Mucosa of stomach (tissue), 1 donor: ENCODE measurements around the gene VIPAS39.

ENCODE experiments used
- H3K27me3 ChIP-seq: one replicate; pipeline ENCODE4 v1.7.0; 2013; ENCODE audit warnings: mild to moderate bottlenecking, low read length; ENCODE audit not compliant: control insufficient read depth, insufficient read depth
- H3K36me3 ChIP-seq: one replicate; pipeline ENCODE4 v1.7.0; 2013; ENCODE audit warnings: low read length; ENCODE audit not compliant: control insufficient read depth, insufficient read depth
- H3K4me1 ChIP-seq: one replicate; pipeline ENCODE4 v1.7.0; 2013; ENCODE audit warnings: mild to moderate bottlenecking, low read length; ENCODE audit not compliant: control insufficient read depth, insufficient read depth
- H3K4me3 ChIP-seq: one replicate; pipeline ENCODE4 v1.7.0; 2013; ENCODE audit warnings: low read length
- H3K9ac ChIP-seq: one replicate; pipeline ENCODE4 v1.7.0; 2013; ENCODE audit warnings: mild to moderate bottlenecking, low read length, moderate library complexity
- H3K9me3 ChIP-seq: one replicate; pipeline ENCODE4 v1.7.0; 2013; ENCODE audit warnings: mild to moderate bottlenecking, low read length, moderate library complexity; ENCODE audit not compliant: control insufficient read depth
- donor health status: Pancreatic carcinoma.

The VIPAS39 gene

DNA sequence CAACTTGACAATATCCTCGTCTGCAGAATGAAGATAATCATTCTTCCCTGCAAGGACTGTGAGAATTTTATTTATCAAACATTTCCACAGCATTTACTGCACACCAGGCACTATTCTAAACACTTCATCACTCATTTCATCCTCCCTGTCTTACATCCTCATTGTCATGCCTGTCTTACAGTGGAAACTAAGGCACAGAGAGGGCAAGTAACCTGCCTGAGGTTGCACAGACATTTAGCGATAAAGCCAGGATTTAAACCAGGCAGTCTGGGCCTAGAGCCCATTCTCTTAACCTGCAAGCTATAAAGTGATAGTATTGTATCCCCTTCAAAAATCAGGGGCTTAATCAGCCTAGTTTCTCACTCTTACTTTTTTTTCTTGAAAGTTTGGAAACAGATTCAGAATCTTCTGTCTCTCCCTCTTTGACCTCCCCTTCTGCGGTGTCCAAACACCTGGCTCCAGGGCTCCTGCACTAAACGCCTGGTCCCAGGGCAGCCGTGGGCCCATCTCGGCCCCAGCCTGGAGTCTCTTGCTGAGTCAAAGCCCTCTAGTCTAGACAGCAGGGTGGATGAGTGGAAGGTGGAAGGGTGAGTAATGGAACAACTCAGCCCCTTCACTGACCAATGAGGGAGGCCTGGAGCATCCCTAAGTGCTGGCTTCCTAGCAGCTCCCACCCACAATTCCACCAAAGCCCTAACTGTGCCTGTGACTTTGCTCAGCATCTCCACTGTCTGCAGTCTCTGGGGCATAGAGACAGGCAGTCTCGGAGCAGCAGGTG is 28.7 kb upstream of the VIPAS39 start:
- Histone ChIP-seq H3K9me3 (no peaks in the 10 kb centered on the region), H3K9ac (no peak overlapping the region), H3K4me3 (no peak overlapping the region), H3K36me3 (no peaks in the 10 kb centered on the region), H3K4me1 (no peaks in the 10 kb centered on the region), H3K27me3 (no peaks in the 10 kb centered on the region)

- H3K9me3 ChIP-seq = no peaks in the 10 kb centered on the region
- H3K36me3 ChIP-seq = no peaks in the 10 kb centered on the region
- no peak overlapping the region for H3K4me3 ChIP-seq
- H3K27me3 ChIP-seq = no peaks in the 10 kb centered on the region
- H3K9ac ChIP-seq = no peak overlapping the region
- no peaks in the 10 kb centered on the region for H3K4me1 ChIP-seq
These were observed 27.9 kb upstream of the VIPAS39 start for GRCh38 chr14:77485256-77485655.

DNA sequence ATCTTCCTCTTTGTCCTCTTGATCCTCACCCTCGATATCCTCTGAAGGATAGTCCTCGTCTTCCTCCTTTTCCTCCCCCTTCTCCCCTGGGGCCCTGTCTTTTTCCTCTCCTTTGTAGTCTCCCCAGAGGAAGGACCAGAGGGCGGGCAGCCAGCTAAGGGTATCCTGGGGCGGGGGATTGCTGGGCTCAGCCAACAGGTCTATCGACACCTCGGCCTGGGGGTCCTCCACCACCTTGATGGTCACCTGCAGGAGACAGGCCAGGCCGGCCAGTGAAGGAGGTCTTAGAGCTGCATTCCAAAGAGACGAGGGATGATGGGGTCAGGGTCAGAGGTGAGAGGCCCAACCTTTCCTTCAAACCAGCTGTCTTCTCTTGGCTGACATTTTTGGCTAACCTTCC is 25.0 kb upstream of the VIPAS39 start:
- Histone ChIP-seq H3K4me1 (no peaks in the 10 kb centered on the region), H3K27me3 (peaks cover 4% of the 10 kb centered on the region), H3K9ac (no peak overlapping the region), H3K4me3 (no peak overlapping the region), H3K36me3 (no peaks in the 10 kb centered on the region), H3K9me3 (no peaks in the 10 kb centered on the region)

DNA sequence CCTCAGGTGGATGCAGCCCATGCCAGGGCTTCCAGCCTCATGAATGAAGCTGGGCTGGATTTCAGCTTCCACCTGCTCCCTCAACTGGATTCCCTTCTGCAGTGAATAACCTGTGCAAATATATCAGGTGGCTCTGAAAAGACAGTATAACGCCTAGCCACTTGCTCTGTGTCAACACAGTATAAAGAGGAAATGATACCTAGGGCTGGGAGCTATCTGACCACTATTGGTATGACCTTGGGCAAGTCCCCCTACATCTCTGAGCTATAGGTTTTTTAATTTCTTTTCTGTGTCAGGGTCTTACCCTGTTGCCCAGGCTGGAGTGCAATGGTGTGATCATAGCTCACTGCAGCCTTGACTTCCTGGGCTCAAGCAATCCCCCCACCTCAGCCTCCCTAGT is 21.4 kb upstream of the VIPAS39 start:
- Histone ChIP-seq H3K9ac (no peak overlapping the region), H3K9me3 (no peaks in the 10 kb centered on the region), H3K4me3 (no peak overlapping the region), H3K36me3 (no peaks in the 10 kb centered on the region), H3K27me3 (peaks cover 4% of the 10 kb centered on the region), H3K4me1 (no peaks in the 10 kb centered on the region)

GRCh38 chr14:77478029-77478428 is 20.6 kb upstream of the VIPAS39 start:
- Histone ChIP-seq H3K27me3 (peaks cover 4% of the 10 kb centered on the region), H3K9ac (no peak overlapping the region), H3K4me1 (no peaks in the 10 kb centered on the region), H3K4me3 (no peak overlapping the region), H3K36me3 (no peaks in the 10 kb centered on the region), H3K9me3 (no peaks in the 10 kb centered on the region)

DNA sequence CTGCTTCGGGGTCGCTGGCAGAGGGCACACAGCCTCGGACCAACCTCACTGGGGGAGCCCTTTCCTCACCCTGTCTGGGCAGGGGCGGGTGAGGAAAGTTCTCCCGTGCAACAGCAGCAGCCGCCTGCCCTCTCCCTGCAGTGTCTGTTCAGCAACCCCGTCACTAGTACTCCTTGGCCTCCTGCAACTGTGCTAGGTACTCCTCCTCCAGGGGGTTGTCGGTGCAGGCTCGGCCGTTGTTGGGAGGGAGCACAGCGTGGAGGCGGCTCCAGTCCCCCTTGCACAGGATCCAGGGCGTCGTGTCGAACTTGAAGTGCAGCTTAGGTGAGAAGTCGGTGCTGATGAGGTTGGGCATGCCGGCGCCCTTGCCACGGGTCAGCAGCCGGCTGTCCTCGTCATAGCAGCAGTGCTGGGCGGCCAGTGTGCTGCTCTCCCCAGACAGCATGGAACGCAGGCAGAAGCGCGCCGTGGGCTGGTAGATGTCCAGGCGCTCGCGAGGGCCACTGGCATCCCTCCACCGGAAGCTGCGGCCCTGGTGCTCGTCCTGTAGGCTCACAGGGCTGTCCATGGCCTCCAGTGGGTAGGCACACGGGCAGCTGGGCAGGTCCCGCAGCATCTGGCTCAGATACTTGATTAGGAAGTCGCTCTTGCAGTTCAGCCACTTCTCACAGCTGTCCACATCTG is 18.2 kb upstream of the VIPAS39 start:
- Histone ChIP-seq H3K36me3 (no peaks in the 10 kb centered on the region), H3K4me1 (no peaks in the 10 kb centered on the region), H3K4me3 (no peak overlapping the region), H3K27me3 (peaks cover 4% of the 10 kb centered on the region), H3K9ac (no peak overlapping the region), H3K9me3 (no peaks in the 10 kb centered on the region)

DNA sequence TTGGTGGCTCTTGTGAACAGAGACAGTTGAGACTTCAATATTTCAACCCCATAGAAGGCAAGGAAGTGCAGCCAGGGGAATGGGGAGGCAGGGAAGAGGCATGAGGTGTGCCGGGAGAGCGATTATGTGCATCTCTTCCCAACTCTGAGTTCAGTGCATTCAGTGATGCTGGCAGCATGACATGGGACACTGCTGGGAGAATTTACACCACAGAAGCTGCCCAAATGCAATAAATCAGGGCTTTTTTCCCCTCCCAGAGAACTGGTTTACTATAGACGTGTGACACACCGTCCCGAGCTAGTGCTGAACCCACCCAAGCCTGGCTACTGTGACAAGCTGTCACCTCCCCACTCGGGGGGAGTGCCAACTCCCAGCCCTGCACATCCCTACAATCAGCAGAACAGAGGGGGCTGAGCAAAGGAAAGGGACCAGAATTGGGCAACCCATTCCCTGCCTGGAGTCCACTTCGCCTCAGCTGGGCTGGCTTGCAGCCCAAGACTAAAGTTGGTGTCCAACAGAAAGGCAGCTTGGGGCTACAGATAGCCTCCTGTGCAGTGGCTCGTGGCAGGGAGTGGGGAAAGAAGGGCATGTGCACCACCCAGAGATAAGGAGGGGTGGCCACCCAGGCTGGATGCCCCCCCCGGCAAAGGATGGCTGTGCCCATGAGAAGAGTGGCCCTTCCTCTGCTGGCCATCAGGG is 17.2 kb upstream of the VIPAS39 start:
- H3K27me3 ChIP-seq = peaks cover 4% of the 10 kb centered on the region
- H3K9ac ChIP-seq = no peak overlapping the region
- H3K9me3 ChIP-seq = no peaks in the 10 kb centered on the region
- no peaks in the 10 kb centered on the region for H3K4me1 ChIP-seq
- H3K36me3 ChIP-seq = no peaks in the 10 kb centered on the region
- H3K4me3 ChIP-seq = no peak overlapping the region

DNA sequence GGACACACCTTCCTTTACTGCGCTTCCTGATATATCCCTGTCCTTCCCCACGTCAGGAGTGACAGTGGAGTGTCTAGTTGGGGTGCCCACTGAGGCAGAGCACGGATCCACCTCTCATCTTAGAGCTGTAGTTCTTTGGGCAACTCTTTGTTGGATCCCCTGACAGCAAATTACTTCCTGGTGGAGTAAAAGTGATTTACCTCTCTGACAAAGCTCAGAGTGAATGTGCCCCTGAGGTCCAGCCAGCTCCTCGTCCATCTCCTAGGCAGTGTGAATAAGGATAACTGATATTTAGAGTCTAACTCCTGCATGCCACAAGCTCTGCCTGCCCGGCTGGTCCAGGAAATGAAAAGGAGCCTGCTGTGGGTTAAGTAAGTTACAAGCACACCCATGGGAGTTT is 16.5 kb upstream of the VIPAS39 start:
- Histone ChIP-seq H3K27me3 (peaks cover 4% of the 10 kb centered on the region), H3K4me1 (no peaks in the 10 kb centered on the region), H3K4me3 (no peak overlapping the region), H3K36me3 (no peaks in the 10 kb centered on the region), H3K9ac (no peak overlapping the region), H3K9me3 (no peaks in the 10 kb centered on the region)

DNA sequence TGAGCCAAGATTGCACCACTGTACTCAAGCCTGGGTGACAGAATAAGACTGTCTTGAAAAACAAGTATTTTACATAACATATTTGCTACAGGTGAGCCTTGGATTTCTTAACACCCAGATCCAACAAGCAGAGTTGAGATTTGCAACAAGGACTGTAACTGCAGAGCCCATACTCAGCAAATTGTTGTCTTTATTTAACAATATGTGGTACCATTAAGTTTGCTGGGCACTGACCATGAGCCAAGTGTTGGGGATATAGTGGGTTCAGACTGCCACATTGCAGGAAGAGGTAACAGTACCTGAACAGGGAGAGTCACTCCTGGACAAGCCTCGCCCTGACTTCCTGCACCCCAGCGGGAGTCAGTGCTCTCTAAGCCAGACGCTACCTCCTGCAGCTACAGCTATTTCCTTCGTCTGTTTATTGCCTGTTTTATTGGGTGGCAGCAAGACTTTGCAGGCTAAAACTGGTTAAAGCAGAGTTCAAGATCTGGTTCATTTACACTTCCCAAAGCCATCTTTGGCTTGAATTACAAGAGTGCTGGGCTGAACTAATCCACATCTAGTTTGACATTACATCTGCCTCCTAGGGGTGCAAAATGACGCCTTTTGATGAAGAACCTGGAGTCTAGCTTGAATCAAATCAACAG is 12.9 kb upstream of the VIPAS39 start:
- peaks cover 4% of the 10 kb centered on the region for H3K36me3 ChIP-seq
- H3K4me3 ChIP-seq = no peak overlapping the region
- H3K9ac ChIP-seq = no peak overlapping the region
- no peaks in the 10 kb centered on the region for H3K27me3 ChIP-seq
- no peaks in the 10 kb centered on the region for H3K9me3 ChIP-seq
- no peaks in the 10 kb centered on the region for H3K4me1 ChIP-seq

GRCh38 chr14:77469539-77469938 is 12.1 kb upstream of the VIPAS39 start:
- Histone ChIP-seq H3K36me3 (peaks cover 12% of the 10 kb centered on the region), H3K4me3 (no peak overlapping the region), H3K4me1 (no peaks in the 10 kb centered on the region), H3K9ac (no peak overlapping the region), H3K27me3 (no peaks in the 10 kb centered on the region), H3K9me3 (no peaks in the 10 kb centered on the region)

DNA sequence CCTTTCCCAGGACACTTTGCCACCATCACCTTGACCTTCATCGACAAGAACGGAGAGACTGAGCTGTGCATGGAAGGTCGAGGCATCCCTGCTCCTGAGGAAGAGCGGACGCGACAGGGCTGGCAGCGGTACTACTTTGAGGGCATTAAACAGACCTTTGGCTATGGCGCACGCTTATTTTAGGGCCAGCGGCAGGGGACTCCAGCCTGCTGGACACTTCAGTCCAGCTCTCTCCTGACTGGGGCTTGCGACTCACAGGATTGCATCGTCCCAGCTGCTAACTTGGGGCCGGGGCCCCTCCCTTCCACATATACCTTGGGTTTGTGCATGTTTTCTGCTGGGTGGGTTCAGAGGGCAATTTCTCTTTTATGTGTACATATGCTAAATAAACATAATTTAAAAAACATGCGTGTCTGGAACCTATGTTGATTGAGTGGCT is 11.7 kb upstream of the VIPAS39 start:
- no peaks in the 10 kb centered on the region for H3K4me1 ChIP-seq
- peaks cover 14% of the 10 kb centered on the region for H3K36me3 ChIP-seq
- H3K27me3 ChIP-seq = no peaks in the 10 kb centered on the region
- H3K9me3 ChIP-seq = no peaks in the 10 kb centered on the region
- no peak overlapping the region for H3K4me3 ChIP-seq
- no peak overlapping the region for H3K9ac ChIP-seq

GRCh38 chr14:77467801-77468200 is 10.4 kb upstream of the VIPAS39 start:
- no peaks in the 10 kb centered on the region for H3K27me3 ChIP-seq
- no peaks in the 10 kb centered on the region for H3K9me3 ChIP-seq
- no peak overlapping the region for H3K4me3 ChIP-seq
- H3K4me1 ChIP-seq = no peaks in the 10 kb centered on the region
- H3K9ac ChIP-seq = no peak overlapping the region
- H3K36me3 ChIP-seq = peaks cover 17% of the 10 kb centered on the region
